Uterus (tissue), 2 donors: ENCODE measurements around the gene SEZ6.

Experiments
- CTCF ChIP-seq, 4 experiments: fragments of 200-600 bp in 2 of 4; fragments of 450-650 bp in 2 of 4; sonication (generic) in 2 of 4; IDR thresholded peaks; one replicate each; pipeline ENCODE4 v1.5.1; 2016 to 2019; ENCODE audit warnings: antibody characterized with exemption in 4 of 4, mild to moderate bottlenecking in 2 of 4, moderate library complexity in 1 of 4
- POLR2A ChIP-seq, 2 donors: fragments of 450-650 bp; IDR thresholded peaks; one replicate each; pipeline ENCODE4 v1.6.1; 2016; ENCODE audit warnings: antibody characterized with exemption in 2 of 2, mild to moderate bottlenecking in 1 of 2, moderate library complexity in 1 of 2

GRCh38 chr17:28938552-28938951 lies 67.3 kb downstream of the SEZ6 start:
- TF ChIP-seq POLR2A (IDR thresholded peaks at IDR 0.05) (no peak), CTCF (IDR thresholded peaks at IDR 0.05) (no peak)
